Loucy (cell line): ENCODE results near the gene AGPAT3.

Experiments used
- H2AFZ ChIP-seq: fragments of 200-600 bp; sonication (generic); 2 replicates; pipeline ENCODE4 v1.6.0; 2016; ENCODE audit warnings: antibody characterized with exemption, mild to moderate bottlenecking, low read length, moderate library complexity
- H3F3A ChIP-seq: fragments of 200-600 bp; 2 replicates; pipeline ENCODE4 v1.6.0; 2016; ENCODE audit warnings: antibody characterized with exemption, low read depth, mild to moderate bottlenecking
- H3K27me3 ChIP-seq: fragments of 200-600 bp; sonication (generic); 2 replicates; pipeline ENCODE4 v1.6.1; 2014; ENCODE audit warnings: low read length, mild to moderate bottlenecking; ENCODE audit not compliant: insufficient read depth, poor library complexity, severe bottlenecking
- H3K36me3 ChIP-seq: fragments of 200-600 bp; sonication (generic); 2 replicates; pipeline ENCODE4 v1.6.1; 2016; ENCODE audit warnings: low read length; ENCODE audit not compliant: insufficient read depth
- H3K4me1 ChIP-seq: fragments of 200-600 bp; sonication (generic); 2 replicates; pipeline ENCODE4 v1.5.1; 2014; ENCODE audit warnings: low read length, mild to moderate bottlenecking; ENCODE audit not compliant: insufficient read depth, poor library complexity, severe bottlenecking
- H3K4me2 ChIP-seq: fragments of 200-600 bp; sonication (generic); 2 replicates; pipeline ENCODE4 v1.6.0; 2014; ENCODE audit warnings: antibody characterized with exemption, low read length, low read depth, mild to moderate bottlenecking; ENCODE audit not compliant: poor library complexity, severe bottlenecking
- H3K4me3 ChIP-seq: fragments of 200-600 bp; sonication (generic); 2 replicates; pipeline ENCODE4 v1.5.1; 2014; ENCODE audit warnings: low read length, mild to moderate bottlenecking, mixed read lengths; ENCODE audit not compliant: poor library complexity, severe bottlenecking
- H3K79me2 ChIP-seq: fragments of 200-600 bp; sonication (generic); 2 replicates; pipeline ENCODE4 v1.6.1; 2014; ENCODE audit warnings: low read length; ENCODE audit not compliant: insufficient read depth
- H3K9ac ChIP-seq: fragments of 200-600 bp; sonication (generic); 2 replicates; pipeline ENCODE4 v1.6.0; 2014; ENCODE audit warnings: mild to moderate bottlenecking, low read depth, low read length, moderate library complexity; ENCODE audit not compliant: poor library complexity, severe bottlenecking
- H3K9me2 ChIP-seq: fragments of 200-600 bp; sonication (generic); replicated peaks from 2 replicates; pipeline ENCODE4 v1.6.1; 2016; ENCODE audit warnings: low read depth, low read length, mixed read lengths
- H3K9me3 ChIP-seq: fragments of 200-600 bp; sonication (generic); 2 replicates; pipeline ENCODE4 v1.6.1; 2014; ENCODE audit warnings: mild to moderate bottlenecking, antibody characterized with exemption, low read length, low read depth; ENCODE audit not compliant: insufficient read depth
- H4K20me1 ChIP-seq: fragments of 200-600 bp; sonication (generic); 2 replicates; pipeline ENCODE4 v1.6.0; 2014; ENCODE audit warnings: antibody characterized with exemption, low read length, mild to moderate bottlenecking; ENCODE audit not compliant: insufficient read depth, poor library complexity, severe bottlenecking
- CTCF ChIP-seq: fragments of 200-600 bp; sonication (generic); conservative IDR thresholded peaks from 2 replicates; pipeline ENCODE4 v1.5.1; 2014; ENCODE audit warnings: mild to moderate bottlenecking, antibody characterized with exemption, low read length
- EZH2phosphoT487 ChIP-seq: fragments of 200-600 bp; IDR thresholded peaks from 2 replicates; pipeline ENCODE4 v1.6.1; 2018; ENCODE audit warnings: antibody characterized with exemption, mild to moderate bottlenecking, moderate library complexity, borderline replicate concordance

Gene AGPAT3

GRCh38 chr21:43971201-43971991 is 106.4 kb downstream of the AGPAT3 start:
- Histone ChIP-seq H3K9me2 (no peaks in the 10 kb centered on the region), H3K27me3 (no peaks in the 10 kb centered on the region), H3K4me2 (no peak overlapping the region), H3F3A (no peaks in the 10 kb centered on the region), H4K20me1 (no peaks in the 10 kb centered on the region), H3K9ac (no peak overlapping the region), H3K79me2 (no peaks in the 10 kb centered on the region), H3K9me3 (no peaks in the 10 kb centered on the region), H3K4me1 (no peaks in the 10 kb centered on the region), H3K4me3 (no peak overlapping the region), H3K36me3 (peaks cover 46% of the 10 kb centered on the region; the same call in 1 of the 2 replicates), H2AFZ (no peak overlapping the region)
- no peak for TF ChIP-seq CTCF
- TF ChIP-seq EZH2phosphoT487 = no peak

GRCh38 chr21:43971992-43972255 is 106.9 kb downstream of the AGPAT3 start:
- H3K9ac ChIP-seq = no peak overlapping the region
- no peaks in the 10 kb centered on the region for H3K79me2 ChIP-seq
- no peaks in the 10 kb centered on the region for H4K20me1 ChIP-seq
- no peak overlapping the region for H3K4me2 ChIP-seq
- no peaks in the 10 kb centered on the region for H3K27me3 ChIP-seq
- no peaks in the 10 kb centered on the region for H3K9me2 ChIP-seq
- peaks cover 46% of the 10 kb centered on the region; the same call in 1 of the 2 replicates for H3K36me3 ChIP-seq
- no peaks in the 10 kb centered on the region for H3F3A ChIP-seq
- no peak overlapping the region for H3K4me3 ChIP-seq
- no peak overlapping the region for H2AFZ ChIP-seq
- H3K4me1 ChIP-seq = no peaks in the 10 kb centered on the region
- H3K9me3 ChIP-seq = no peaks in the 10 kb centered on the region
- no peak for TF ChIP-seq CTCF

GRCh38 chr21:43972850-43973633 is 108.0 kb downstream of the AGPAT3 start:
- H3K9me3 ChIP-seq = no peaks in the 10 kb centered on the region
- H3K36me3 ChIP-seq = peaks cover 46% of the 10 kb centered on the region; the same call in 1 of the 2 replicates

More at GRCh38 chr21:43972850-43973633, 108.0 kb downstream of the AGPAT3 start:
- H3K79me2 ChIP-seq = no peaks in the 10 kb centered on the region
- H3K4me1 ChIP-seq = no peaks in the 10 kb centered on the region
- no peak for TF ChIP-seq EZH2phosphoT487
- TF ChIP-seq CTCF = no peak
- H3K27me3 ChIP-seq = no peaks in the 10 kb centered on the region
- H3K9me2 ChIP-seq = no peaks in the 10 kb centered on the region
- H2AFZ ChIP-seq = no peak overlapping the region
- no peak overlapping the region for H3K4me2 ChIP-seq
- no peak overlapping the region for H3K9ac ChIP-seq
- no peak overlapping the region for H3K4me3 ChIP-seq
- H3F3A ChIP-seq = no peaks in the 10 kb centered on the region
- H4K20me1 ChIP-seq = no peaks in the 10 kb centered on the region
